PFSK-1 (cell line): ENCODE measurements around the gene MAF.

Source experiments
- FOXP2 ChIP-seq: optimal IDR thresholded peaks from 2 replicates; pipeline ENCODE3; 2011; ENCODE audit warnings: borderline replicate concordance, control low read depth, inconsistent platforms; ENCODE audit not compliant: insufficient read depth; ENCODE audit errors: extremely low read length, extremely low read depth
- POLR2AphosphoS5 ChIP-seq: IDR thresholded peaks from 2 replicates; pipeline ENCODE4 v1.6.1; 2012; ENCODE audit warnings: low read depth, mild to moderate bottlenecking, control low read depth, low read length, moderate library complexity
- SIN3A ChIP-seq: IDR thresholded peaks from 2 replicates; pipeline ENCODE4 v1.6.1; 2012; ENCODE audit warnings: mild to moderate bottlenecking, low read length, moderate library complexity, borderline replicate concordance; ENCODE audit not compliant: insufficient read depth
- TAF1 ChIP-seq: IDR thresholded peaks from 2 replicates; pipeline ENCODE4 v1.6.1; 2012; ENCODE audit warnings: low read length, control low read depth, borderline replicate concordance; ENCODE audit not compliant: insufficient read depth
- TF ChIP-seq, protein P1 (sequence below), 2 experiments: IDR thresholded peaks; 2 replicates each; pipeline versions ENCODE4 v1.6.1 to v1.8.0; 2011 to 2012; ENCODE audit warnings: low read depth in 2 of 2, low read length in 2 of 2, control low read depth in 1 of 2, inconsistent platforms in 1 of 2, mild to moderate bottlenecking in 1 of 2, moderate library complexity in 1 of 2; ENCODE audit not compliant: insufficient read depth in 1 of 2

The MAF gene

DNA sequence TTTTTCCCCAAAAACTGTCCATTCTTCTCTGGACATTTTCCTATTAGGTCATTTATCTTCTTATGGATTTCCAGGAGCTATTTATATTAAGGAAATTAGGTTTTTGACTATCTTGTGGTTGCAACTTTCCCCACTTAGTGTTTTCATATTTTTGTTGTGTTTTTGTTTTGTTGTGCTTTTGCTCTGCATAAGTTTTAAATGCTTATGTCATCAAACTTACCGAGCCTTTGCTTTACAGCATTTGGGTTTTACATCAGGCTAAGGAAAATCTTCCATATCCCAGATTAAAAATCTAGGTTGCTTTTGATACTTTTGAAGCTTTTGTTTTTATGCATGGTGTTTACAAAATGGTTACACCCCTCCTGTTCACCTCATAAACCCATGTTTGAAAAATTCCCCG, 27.5 kb downstream of the MAF start:
- TF ChIP-seq FOXP2 (no peak), TAF1 (no peak), POLR2AphosphoS5 (no peak), SIN3A (no peak)
- TF ChIP-seq, protein P1, sequence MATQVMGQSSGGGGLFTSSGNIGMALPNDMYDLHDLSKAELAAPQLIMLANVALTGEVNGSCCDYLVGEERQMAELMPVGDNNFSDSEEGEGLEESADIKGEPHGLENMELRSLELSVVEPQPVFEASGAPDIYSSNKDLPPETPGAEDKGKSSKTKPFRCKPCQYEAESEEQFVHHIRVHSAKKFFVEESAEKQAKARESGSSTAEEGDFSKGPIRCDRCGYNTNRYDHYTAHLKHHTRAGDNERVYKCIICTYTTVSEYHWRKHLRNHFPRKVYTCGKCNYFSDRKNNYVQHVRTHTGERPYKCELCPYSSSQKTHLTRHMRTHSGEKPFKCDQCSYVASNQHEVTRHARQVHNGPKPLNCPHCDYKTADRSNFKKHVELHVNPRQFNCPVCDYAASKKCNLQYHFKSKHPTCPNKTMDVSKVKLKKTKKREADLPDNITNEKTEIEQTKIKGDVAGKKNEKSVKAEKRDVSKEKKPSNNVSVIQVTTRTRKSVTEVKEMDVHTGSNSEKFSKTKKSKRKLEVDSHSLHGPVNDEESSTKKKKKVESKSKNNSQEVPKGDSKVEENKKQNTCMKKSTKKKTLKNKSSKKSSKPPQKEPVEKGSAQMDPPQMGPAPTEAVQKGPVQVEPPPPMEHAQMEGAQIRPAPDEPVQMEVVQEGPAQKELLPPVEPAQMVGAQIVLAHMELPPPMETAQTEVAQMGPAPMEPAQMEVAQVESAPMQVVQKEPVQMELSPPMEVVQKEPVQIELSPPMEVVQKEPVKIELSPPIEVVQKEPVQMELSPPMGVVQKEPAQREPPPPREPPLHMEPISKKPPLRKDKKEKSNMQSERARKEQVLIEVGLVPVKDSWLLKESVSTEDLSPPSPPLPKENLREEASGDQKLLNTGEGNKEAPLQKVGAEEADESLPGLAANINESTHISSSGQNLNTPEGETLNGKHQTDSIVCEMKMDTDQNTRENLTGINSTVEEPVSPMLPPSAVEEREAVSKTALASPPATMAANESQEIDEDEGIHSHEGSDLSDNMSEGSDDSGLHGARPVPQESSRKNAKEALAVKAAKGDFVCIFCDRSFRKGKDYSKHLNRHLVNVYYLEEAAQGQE (IDR thresholded peaks at IDR 0.05; ENCODE audit: insufficient read depth in 1 of 2, low read depth in 2 of 2, low read length in 2 of 2), result no peak

DNA sequence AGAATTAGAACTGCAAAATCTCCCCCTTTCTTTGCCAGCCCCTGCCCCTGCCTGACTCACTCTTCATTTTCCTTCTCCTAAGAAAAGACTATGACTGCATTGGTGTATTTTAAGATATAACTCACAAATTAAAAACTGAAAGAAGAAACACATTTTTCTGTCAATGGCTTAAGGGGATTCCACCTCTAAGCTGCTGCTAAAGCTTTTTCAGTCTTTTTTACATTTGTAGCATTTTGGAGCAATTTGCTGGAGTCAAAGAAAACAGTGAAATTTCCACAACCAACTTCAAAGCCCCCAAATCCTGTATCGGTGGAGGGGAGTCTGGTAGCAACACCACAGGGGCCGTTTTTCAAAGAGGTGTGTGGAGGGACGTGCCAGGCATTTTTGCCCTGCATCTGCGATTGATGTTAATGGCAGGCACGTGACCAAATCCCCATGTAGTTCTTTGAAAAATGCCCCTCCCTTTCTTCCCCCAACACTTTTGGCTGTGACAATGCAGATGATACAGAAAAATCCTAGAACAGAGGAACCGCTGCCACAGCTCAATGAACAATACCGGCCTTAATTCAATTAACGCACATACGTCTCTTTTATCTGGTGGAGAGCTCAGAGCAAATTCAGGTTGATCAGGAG, 28.5 kb downstream of the MAF start:
- no peak for TF ChIP-seq SIN3A
- no peak for TF ChIP-seq FOXP2
- no peak for TF ChIP-seq POLR2AphosphoS5
- TF ChIP-seq, protein P1 (IDR thresholded peaks at IDR 0.05; ENCODE audit: insufficient read depth in 1 of 2, low read depth in 2 of 2, low read length in 2 of 2), result no peak
- no peak for TF ChIP-seq TAF1

DNA sequence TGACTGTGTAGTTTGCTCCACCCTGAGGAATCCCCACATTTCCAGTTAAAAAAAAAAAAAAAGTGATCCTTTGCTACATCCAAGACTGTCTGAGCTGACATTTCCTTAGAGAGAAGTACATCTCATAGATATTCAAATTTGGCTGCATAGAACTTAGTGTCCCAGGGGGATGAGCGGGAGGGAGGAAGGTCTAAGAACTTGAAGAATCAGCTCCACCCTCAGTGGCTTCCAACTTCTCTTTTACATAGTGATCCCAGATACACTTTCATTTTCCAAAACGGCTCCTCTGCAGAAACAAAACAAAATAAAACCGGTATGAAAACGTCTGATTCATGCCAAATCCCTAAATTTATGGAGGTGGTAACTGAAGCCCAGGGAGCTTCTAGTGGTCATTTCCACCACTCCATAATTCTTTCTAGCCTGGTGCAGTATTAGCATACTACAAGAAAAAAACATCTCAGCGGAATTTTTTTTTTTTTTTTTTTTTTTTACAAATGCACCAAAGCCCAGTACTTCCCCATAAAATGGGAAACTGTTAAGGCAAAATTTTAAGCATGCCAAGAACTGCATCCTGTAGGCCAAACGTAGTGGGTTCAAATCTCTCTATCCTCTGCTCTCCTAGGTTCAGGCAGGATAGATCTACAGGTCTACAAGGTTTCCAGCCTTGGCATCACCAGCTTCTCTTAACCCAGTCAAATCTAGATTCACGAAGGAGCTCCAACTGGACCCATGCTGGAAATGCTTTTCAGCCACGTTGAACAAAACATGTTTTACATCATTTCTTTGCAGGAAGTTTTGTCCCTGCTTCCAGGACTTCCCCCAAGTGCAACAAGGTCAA, 29.3 kb downstream of the MAF start:
- TF ChIP-seq TAF1 (no peak), FOXP2 (no peak), POLR2AphosphoS5 (no peak), SIN3A (no peak)
- TF ChIP-seq, protein P1 (IDR thresholded peaks at IDR 0.05; ENCODE audit: insufficient read depth in 1 of 2, low read depth in 2 of 2, low read length in 2 of 2), result no peak

DNA sequence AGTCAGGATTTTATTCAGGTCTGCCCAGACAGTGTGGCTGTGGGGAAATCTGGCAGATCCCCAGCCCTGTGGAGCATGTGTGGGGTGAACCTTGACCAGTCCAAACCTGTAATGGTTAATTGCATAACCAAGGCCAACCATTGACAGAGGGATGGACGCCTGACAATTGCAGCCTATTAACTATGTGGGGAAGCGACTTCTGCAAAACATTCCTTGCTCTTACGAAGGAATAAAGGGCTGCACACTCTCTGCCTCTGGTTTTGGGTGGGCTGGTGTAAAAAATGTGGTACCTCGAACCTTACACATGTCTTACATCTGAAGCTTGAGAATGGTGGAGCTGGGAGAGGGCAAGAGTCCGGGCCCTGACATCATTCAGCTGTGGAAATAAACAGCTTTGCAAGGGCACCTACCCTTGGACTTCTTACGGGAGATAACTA, 35.8 kb downstream of the MAF start:
- TF ChIP-seq TAF1, result no peak

DNA sequence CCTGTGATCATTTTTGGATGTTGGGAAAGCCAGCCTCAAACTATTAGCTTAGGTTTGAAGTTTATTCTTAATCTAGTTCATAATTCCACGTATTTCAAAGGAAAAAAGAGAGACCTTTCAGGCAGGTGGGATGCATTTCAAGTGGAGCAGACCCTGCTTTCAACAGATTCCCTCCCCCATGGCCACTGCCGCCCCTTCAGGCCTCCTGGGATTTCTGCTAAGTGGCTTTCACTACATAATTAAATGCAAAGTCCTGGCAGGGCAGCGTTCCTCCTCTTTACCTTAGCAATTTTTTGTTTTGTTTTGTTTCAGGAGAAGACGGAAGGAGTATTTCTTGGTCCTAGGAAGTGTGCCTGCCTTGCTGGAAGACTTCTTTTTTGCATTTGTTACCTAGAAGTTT, 36.6 kb downstream of the MAF start:
- TF ChIP-seq SIN3A (no peak), FOXP2 (no peak), TAF1 (no peak), POLR2AphosphoS5 (no peak)
- TF ChIP-seq, protein P1 (IDR thresholded peaks at IDR 0.05; ENCODE audit: insufficient read depth in 1 of 2, low read depth in 2 of 2, low read length in 2 of 2), result no peak
